ENCODE results near the gene CARD11. TPM values are rescaled to one million over a fixed set of nuclear protein-coding genes. Genes with fewer than 3 reads are reported as not detected.

CARD11 gene
- total and polyA plus RNA-seq, 10 donors = 30.3 to 72.6 (median 48.8) TPM

DNA sequence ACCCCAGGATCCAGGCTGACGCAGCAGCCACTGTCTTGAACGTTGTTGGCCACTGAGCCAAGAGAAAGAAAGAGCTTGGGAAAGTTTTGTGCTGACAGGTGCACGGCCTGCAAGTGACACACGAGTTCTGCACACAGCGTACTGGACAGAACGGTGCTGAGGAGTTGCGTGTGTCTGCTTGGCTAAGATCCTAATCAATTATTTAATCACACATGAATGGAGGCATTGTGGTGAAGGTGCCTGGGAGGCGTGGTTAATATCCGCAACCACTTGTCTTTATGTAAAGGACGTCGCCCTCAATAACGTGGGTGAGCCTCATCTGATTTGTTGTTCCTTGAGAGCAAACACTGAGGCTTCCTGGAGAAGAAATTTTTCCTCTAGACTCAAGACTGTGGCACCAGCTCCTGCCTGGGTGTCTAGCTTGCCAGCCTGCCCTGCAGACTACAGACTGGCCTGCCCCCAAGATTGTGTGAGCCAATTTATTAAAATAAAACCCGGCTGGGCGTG, 183.0 kb downstream of the CARD11 start:
- no peaks in the 10 kb centered on the region for H3K36me3 ChIP-seq
- TF ChIP-seq POLR2A (IDR thresholded peaks at IDR 0.05) (no peak), POLR2AphosphoS5 (IDR thresholded peaks at IDR 0.05) (no peak)
- TF ChIP-seq, protein P1, sequence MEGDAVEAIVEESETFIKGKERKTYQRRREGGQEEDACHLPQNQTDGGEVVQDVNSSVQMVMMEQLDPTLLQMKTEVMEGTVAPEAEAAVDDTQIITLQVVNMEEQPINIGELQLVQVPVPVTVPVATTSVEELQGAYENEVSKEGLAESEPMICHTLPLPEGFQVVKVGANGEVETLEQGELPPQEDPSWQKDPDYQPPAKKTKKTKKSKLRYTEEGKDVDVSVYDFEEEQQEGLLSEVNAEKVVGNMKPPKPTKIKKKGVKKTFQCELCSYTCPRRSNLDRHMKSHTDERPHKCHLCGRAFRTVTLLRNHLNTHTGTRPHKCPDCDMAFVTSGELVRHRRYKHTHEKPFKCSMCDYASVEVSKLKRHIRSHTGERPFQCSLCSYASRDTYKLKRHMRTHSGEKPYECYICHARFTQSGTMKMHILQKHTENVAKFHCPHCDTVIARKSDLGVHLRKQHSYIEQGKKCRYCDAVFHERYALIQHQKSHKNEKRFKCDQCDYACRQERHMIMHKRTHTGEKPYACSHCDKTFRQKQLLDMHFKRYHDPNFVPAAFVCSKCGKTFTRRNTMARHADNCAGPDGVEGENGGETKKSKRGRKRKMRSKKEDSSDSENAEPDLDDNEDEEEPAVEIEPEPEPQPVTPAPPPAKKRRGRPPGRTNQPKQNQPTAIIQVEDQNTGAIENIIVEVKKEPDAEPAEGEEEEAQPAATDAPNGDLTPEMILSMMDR (IDR thresholded peaks at IDR 0.05 in 8 of 11, conservative IDR thresholded peaks at IDR 0.05 in 3 of 11) = no peak
- intact Hi-C loops (cut with DNase I; ENCODE audit: low total_unique reads) = loop anchor here (10.0 kb wide), 2 partner anchors 294 to 1034 kb away; no protein-coding TSS in a partner anchor
- peaks cover 19 to 37% (median 32%) of the 10 kb centered on the region in 6 donors for H3K4me1 ChIP-seq
- DNase-seq = no peak
- H3K9me3 ChIP-seq = no peaks in the 10 kb centered on the region
- H3K27ac ChIP-seq = no peak overlapping the region
- WGBS, 5 donors = 86 to 94% (median 91%) methylated on average over 14 of the region's 14 CpGs
- no peak overlapping the region for H3K4me3 ChIP-seq
- H3K27me3 ChIP-seq (replicated peaks in 1 of 7) = no peaks in the 10 kb centered on the region

GRCh38 chr7:2859952-2860351, 183.7 kb downstream of the CARD11 start:
- no peaks in the 10 kb centered on the region for H3K36me3 ChIP-seq
- no peak for DNase-seq
- no peak overlapping the region for H3K4me3 ChIP-seq
- H3K27ac ChIP-seq = no peak overlapping the region
- WGBS, 5 donors = 85 to 92% (median 90%) methylated on average over 6 of the region's 6 CpGs
- TF ChIP-seq POLR2AphosphoS5 (IDR thresholded peaks at IDR 0.05) (no peak), POLR2A (IDR thresholded peaks at IDR 0.05) (no peak)
- TF ChIP-seq, protein P1 (IDR thresholded peaks at IDR 0.05 in 8 of 11, conservative IDR thresholded peaks at IDR 0.05 in 3 of 11) = no peak
- intact Hi-C loops (cut with DNase I; ENCODE audit: low total_unique reads) = loop anchor here (10.0 kb wide), 2 partner anchors 295 to 1035 kb away; no protein-coding TSS in a partner anchor
- H3K4me1 ChIP-seq = peaks cover 19 to 32% (median 28%) of the 10 kb centered on the region in 6 donors
- no peaks in the 10 kb centered on the region for H3K9me3 ChIP-seq
- no peaks in the 10 kb centered on the region for H3K27me3 ChIP-seq (replicated peaks in 1 of 7)

- TF ChIP-seq, protein P1 (IDR thresholded peaks at IDR 0.05 in 8 of 11, conservative IDR thresholded peaks at IDR 0.05 in 3 of 11) = no peak
- TF ChIP-seq POLR2A (IDR thresholded peaks at IDR 0.05) (no peak), POLR2AphosphoS5 (IDR thresholded peaks at IDR 0.05) (no peak)
- WGBS, 5 donors = 87 to 93% (median 92%) methylated on average over 5 of the region's 5 CpGs
- Histone ChIP-seq H3K27me3 (replicated peaks in 1 of 7) (no peaks in the 10 kb centered on the region), H3K36me3 (no peaks in the 10 kb centered on the region), H3K27ac (no peak overlapping the region), H3K4me3 (no peak overlapping the region), H3K4me1 (peaks cover 7 to 19% (median 14%) of the 10 kb centered on the region in 6 donors), H3K9me3 (no peaks in the 10 kb centered on the region)
- DNase-seq = no peak
- intact Hi-C loops (cut with DNase I; ENCODE audit: low total_unique reads) = no loop called here
These were observed 185.0 kb downstream of the CARD11 start for GRCh38 chr7:2858621-2859020.

- Histone ChIP-seq H3K4me3 (no peak overlapping the region), H3K27me3 (replicated peaks in 1 of 7) (no peaks in the 10 kb centered on the region), H3K27ac (no peak overlapping the region), H3K4me1 (peaks cover 0 to 9% (median 1%) of the 10 kb centered on the region in 6 donors), H3K9me3 (no peaks in the 10 kb centered on the region), H3K36me3 (no peaks in the 10 kb centered on the region)
- 78 to 91% (median 81%) methylated on average over 4 to 5 of the region's 5 CpGs for WGBS, 5 donors
- intact Hi-C loops (cut with DNase I; ENCODE audit: low total_unique reads) = no loop called here
- no peak for DNase-seq
- TF ChIP-seq POLR2A (IDR thresholded peaks at IDR 0.05) = no peak
- TF ChIP-seq, protein P1 (IDR thresholded peaks at IDR 0.05 in 8 of 11, conservative IDR thresholded peaks at IDR 0.05 in 3 of 11) = no peak
- TF ChIP-seq POLR2AphosphoS5 (IDR thresholded peaks at IDR 0.05) = no peak
These were observed 187.1 kb downstream of the CARD11 start for GRCh38 chr7:2856388-2857169.

Data from spleen (tissue), 11 donors.